Epithelial cell of prostate (primary cell): Measurements from ENCODE around the gene RND2.

Experiments used
- DNase-seq: peaks from one replicate; pipeline ENCODE4 v3.0.0-alpha.2; 2011; ENCODE audit warnings: low read depth, low spot score
- H3K27ac ChIP-seq: fragments of 450-650 bp; 2 replicates; pipeline ENCODE4 v1.5.1; 2017; ENCODE audit warnings: mild to moderate bottlenecking

Gene RND2

GRCh38 chr17:43068570-43069367, 43.7 kb downstream of the RND2 start:
- no peak for DNase-seq
- no peak overlapping the region for H3K27ac ChIP-seq

- no peak for DNase-seq
- no peak overlapping the region for H3K27ac ChIP-seq
Observed at GRCh38 chr17:43069368-43069898, 44.4 kb downstream of the RND2 start.

GRCh38 chr17:43070257-43070656, 45.2 kb downstream of the RND2 start:
- no peak for DNase-seq
- H3K27ac ChIP-seq: no peak overlapping the region

- DNase-seq: no peak
Observed at GRCh38 chr17:43070872-43071271, 45.8 kb downstream of the RND2 start.

GRCh38 chr17:43074869-43075268, 49.8 kb downstream of the RND2 start:
- H3K27ac ChIP-seq: no peak overlapping the region
- DNase-seq: no peak

More at GRCh38 chr17:43070872-43071271, 45.8 kb downstream of the RND2 start:
- no peak overlapping the region for H3K27ac ChIP-seq

GRCh38 chr17:43079641-43080302, 54.7 kb downstream of the RND2 start:
- DNase-seq: no peak
- peak overlapping the region; percentile 15 for H3K27ac ChIP-seq
